Measurements from ENCODE around the gene SF1.

GRCh38 chr11:64724863-64725532, 53.3 kb downstream of the SF1 start:
- TF ChIP-seq RAD21 (IDR thresholded peaks at IDR 0.05 in 1 of 2, conservative IDR thresholded peaks at IDR 0.05 in 1 of 2; ENCODE audit: low read depth in 2 of 2, low read length in 2 of 2), result no peak
- TF ChIP-seq, protein P1, sequence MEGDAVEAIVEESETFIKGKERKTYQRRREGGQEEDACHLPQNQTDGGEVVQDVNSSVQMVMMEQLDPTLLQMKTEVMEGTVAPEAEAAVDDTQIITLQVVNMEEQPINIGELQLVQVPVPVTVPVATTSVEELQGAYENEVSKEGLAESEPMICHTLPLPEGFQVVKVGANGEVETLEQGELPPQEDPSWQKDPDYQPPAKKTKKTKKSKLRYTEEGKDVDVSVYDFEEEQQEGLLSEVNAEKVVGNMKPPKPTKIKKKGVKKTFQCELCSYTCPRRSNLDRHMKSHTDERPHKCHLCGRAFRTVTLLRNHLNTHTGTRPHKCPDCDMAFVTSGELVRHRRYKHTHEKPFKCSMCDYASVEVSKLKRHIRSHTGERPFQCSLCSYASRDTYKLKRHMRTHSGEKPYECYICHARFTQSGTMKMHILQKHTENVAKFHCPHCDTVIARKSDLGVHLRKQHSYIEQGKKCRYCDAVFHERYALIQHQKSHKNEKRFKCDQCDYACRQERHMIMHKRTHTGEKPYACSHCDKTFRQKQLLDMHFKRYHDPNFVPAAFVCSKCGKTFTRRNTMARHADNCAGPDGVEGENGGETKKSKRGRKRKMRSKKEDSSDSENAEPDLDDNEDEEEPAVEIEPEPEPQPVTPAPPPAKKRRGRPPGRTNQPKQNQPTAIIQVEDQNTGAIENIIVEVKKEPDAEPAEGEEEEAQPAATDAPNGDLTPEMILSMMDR (IDR thresholded peaks at IDR 0.05; ENCODE audit: control extremely low read depth in 1 of 3, insufficient read depth in 1 of 3, low read depth in 1 of 3, low read length in 3 of 3), result no peak
- no peak for TF ChIP-seq SP1 (IDR thresholded peaks at IDR 0.05; ENCODE audit: low read depth, low read length)
- TF ChIP-seq ATF3 (IDR thresholded peaks at IDR 0.05; ENCODE audit: insufficient read depth, low read depth, low read length), result no peak
- TF ChIP-seq PHF8 (conservative IDR thresholded peaks at IDR 0.05; ENCODE audit: low read depth, low read length), result no peak
- no peak for TF ChIP-seq HDAC2 (IDR thresholded peaks at IDR 0.05; ENCODE audit: borderline replicate concordance in 1 of 2, low read depth in 2 of 2, low read length in 2 of 2)
- TF ChIP-seq, protein P2, sequence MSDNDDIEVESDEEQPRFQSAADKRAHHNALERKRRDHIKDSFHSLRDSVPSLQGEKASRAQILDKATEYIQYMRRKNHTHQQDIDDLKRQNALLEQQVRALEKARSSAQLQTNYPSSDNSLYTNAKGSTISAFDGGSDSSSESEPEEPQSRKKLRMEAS (IDR thresholded peaks at IDR 0.05), result no peak
- TF ChIP-seq EGR1 (IDR thresholded peaks at IDR 0.05; ENCODE audit: borderline replicate concordance, low read depth, low read length), result no peak
- no peak for TF ChIP-seq RFX5 (IDR thresholded peaks at IDR 0.05; ENCODE audit: borderline replicate concordance, low read depth, low read length)
- no peak for TF ChIP-seq EZH2 (IDR thresholded peaks at IDR 0.05; ENCODE audit: low read depth, low read length, severe bottlenecking)

All from H1 (cell line).